C4-2B (cell line): Measurements from ENCODE around the gene FGGY.

Experiments used
- ZFX ChIP-seq: fragments of 450-650 bp; IDR thresholded peaks from 2 replicates; pipeline ENCODE4 v1.6.1; 2017
- TF ChIP-seq, protein P1 (sequence below): fragments of 450-650 bp; conservative IDR thresholded peaks from 2 replicates; pipeline ENCODE4 v1.5.1; 2017; ENCODE audit warnings: mild to moderate bottlenecking

GRCh38 chr1:59798600-59798999 lies 501.7 kb downstream of the FGGY start:
- TF ChIP-seq, protein P1, sequence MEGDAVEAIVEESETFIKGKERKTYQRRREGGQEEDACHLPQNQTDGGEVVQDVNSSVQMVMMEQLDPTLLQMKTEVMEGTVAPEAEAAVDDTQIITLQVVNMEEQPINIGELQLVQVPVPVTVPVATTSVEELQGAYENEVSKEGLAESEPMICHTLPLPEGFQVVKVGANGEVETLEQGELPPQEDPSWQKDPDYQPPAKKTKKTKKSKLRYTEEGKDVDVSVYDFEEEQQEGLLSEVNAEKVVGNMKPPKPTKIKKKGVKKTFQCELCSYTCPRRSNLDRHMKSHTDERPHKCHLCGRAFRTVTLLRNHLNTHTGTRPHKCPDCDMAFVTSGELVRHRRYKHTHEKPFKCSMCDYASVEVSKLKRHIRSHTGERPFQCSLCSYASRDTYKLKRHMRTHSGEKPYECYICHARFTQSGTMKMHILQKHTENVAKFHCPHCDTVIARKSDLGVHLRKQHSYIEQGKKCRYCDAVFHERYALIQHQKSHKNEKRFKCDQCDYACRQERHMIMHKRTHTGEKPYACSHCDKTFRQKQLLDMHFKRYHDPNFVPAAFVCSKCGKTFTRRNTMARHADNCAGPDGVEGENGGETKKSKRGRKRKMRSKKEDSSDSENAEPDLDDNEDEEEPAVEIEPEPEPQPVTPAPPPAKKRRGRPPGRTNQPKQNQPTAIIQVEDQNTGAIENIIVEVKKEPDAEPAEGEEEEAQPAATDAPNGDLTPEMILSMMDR = no peak
- TF ChIP-seq ZFX = no peak
